HG03354 (cell line): ENCODE data around the gene CHST5.

Experiments used
- ATAC-seq: cut with Tn5 transposase; IDR thresholded peaks from one replicate; pipeline ENCODE4 v1.9.1; 2021; ENCODE audit warnings: mild to moderate bottlenecking; ENCODE audit not compliant: unreplicated experiment, poor library complexity, severe bottlenecking

The CHST5 gene

DNA sequence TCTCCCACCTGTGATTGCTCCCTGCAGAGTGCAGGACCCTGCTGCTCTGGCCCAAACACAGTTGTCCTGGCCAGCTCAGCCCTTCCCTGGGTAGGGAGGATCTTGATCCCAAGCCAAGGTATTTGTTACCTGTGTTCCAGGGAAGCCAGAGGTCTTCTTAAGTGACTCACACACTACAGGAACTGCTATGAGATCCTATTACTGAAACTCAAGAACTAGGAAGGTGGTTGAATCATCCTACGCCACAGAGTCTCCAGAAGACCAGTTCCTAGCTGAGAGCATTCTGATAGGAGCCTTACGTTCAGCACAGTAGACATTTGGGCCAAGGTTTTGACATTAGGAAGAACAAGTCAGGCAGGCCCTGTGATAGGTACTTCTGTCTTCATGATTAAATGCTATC is 52.7 kb downstream of the CHST5 start:
- ATAC-seq = no peak

DNA sequence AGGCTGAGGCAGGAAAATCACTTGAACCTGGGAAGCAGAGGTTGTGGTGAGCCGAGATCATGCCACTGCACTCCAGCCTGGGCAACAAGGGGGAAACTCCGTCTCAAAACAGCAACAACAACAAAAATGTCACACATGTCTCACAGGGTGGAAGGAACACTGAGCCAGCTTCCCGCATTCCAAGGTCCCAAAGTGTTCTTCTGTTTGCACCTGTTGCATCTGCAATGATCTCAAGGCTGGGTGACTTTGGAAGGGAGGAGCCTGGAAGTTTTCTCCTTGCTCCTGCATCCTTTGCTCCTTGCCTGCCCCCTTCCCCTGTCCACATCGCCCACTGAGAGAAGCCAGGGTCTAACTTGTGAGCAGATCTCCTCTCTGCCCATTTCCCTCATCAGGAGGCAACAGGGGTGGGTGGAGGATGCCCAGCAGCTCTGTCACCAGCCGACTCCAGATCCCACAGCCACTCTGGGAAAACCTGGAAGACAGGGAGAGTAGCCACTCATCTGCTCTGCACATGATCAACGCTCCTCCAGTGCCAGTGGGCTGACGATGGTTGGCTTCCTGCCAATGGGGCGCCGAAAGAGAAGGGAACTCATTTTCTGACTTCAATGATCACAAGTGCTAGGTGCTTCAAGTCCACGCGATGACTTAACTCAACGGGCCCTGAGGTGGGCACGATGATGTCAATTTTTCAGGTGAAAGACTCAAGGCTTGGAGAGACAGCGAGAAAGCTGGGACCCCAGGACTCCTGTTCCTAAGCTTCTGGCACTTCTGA is 53.3 kb downstream of the CHST5 start:
- ATAC-seq = no peak

DNA sequence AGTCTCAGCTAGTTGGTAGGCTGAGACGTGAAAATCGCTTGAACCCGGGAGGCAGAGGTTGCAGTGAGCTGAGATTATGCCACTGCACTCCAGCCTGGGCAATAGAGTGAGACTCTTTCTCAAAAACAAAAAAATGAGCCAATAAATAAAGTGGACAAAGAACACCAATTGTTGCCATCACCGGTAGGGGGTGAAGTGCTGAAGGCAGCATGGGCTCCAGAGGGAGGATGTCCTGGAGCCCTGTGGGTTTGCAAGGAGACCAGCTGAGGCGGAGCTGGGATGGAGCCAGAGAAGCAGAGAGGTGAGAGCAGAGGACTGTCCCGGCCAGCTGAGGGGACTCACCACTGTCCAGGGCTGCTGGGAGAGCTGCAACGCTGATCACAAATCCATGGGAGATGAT is 54.4 kb downstream of the CHST5 start:
- ATAC-seq = no peak

DNA sequence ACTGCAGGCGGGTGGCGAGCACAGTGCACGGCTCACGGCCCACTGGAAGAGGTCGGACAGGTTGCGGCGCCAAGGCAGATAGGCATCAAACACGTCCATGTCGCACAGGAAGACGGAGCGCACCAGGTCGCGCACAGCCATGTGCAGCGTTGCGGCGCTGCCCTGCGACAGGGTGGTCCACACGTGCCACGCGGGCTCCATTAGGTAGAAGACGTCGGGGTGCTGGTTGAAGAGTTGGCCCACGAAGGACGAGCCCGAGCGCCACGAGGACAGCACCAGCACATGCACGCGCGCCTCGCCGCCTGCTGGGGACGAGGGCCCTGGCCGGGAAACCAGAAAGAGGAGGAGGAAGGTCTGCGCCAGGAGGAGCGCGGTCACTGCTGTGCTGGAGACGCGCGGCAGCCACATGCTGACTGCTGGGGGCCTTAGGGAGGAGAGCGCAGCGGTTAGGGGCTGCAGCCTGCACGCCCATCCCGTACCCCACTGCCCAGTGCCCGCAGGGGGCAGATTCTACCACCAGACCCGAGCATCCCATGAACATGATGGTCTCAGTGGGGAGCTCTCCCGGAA is 56.4 kb downstream of the CHST5 start:
- ATAC-seq = no peak
